Adrenal gland (tissue), 12 donors: ENCODE measurements around the gene COPE. TPM values are rescaled to one million over a fixed set of nuclear protein-coding genes. Genes with fewer than 3 reads are reported as not detected.

Source experiments
- DNase-seq, 7 donors: peaks; one replicate each; pipeline ENCODE4 v3.0.0-alpha.2; 2019 to 2020
- H3K27ac ChIP-seq, 5 donors: fragments of 200-600 bp; sonication (generic) in 4 of 5; 1 replicate in 3 of 5; 2 replicates in 2 of 5; pipeline versions ENCODE4 v1.5.1 to v1.8.0; 2016 to 2020; ENCODE audit warnings: mild to moderate bottlenecking in 1 of 5
- H3K27me3 ChIP-seq: fragments of 200-600 bp; 2 replicates; pipeline ENCODE4 v1.8.0; 2021
- H3K36me3 ChIP-seq, 2 donors: fragments of 200-600 bp; replicated peaks in 1 of 2; 1 replicate in 1 of 2; 2 replicates in 1 of 2; pipeline versions ENCODE4 v1.5.1 to v1.8.0; 2018 to 2022
- H3K4me1 ChIP-seq, 2 donors: fragments of 200-600 bp; replicated peaks in 1 of 2; 1 replicate in 1 of 2; 2 replicates in 1 of 2; pipeline versions ENCODE4 v1.5.1 to v1.8.0; 2018 to 2021
- H3K4me3 ChIP-seq, 4 donors: fragments of 200-600 bp; sonication (generic) in 3 of 4; one replicate each; pipeline ENCODE4 v1.5.1; 2016 to 2018
- H3K9me3 ChIP-seq, 3 donors: fragments of 200-600 bp; sonication (generic) in 1 of 3; replicated peaks in 1 of 3; 1 replicate in 2 of 3; 2 replicates in 1 of 3; pipeline versions ENCODE4 v1.5.1 to v1.8.0; 2016 to 2021
- POLR2A ChIP-seq, 2 donors: fragments of 450-650 bp; IDR thresholded peaks; one replicate each; pipeline ENCODE4 v1.6.1; 2017; ENCODE audit warnings: antibody characterized with exemption in 2 of 2, mild to moderate bottlenecking in 2 of 2, moderate library complexity in 1 of 2
- WGBS, 4 donors: extraction: QIAGEN DNeasy Blood & Tissue Kit in 2 of 4; methylation state at CpG; one replicate each; pipeline versions ENCODE4 v1.1.5 to v1.1.7; 2013 to 2017; 5-methylcytosine and 5-hydroxymethylcytosine counted together
- intact Hi-C, 2 donors: fragments of 100-400 bp; cut with DNase I; formaldehyde crosslinking; loops; one replicate each; pipeline versions ENCODE4 v1.14.1 to v1.15.0; 2022 to 2023
- polyA plus RNA-seq, 3 donors: library from polyadenylated mRNA; stranded (reverse); fragments of 200-250 nt in 2 of 3; fragments of 350-450 nt in 1 of 3; fragmentation: Illumina TruSeq in 1 of 3; extraction: RNeasy Lipid Tissue Mini Kit (QIAGEN cat#74804) in 1 of 3; gene quantifications; one replicate each; pipeline ENCODE4 v1.2.3, GENCODE V29; 2013 to 2014
- total RNA-seq, 9 donors: library from RNA; depleted of rRNA in 4 of 9; stranded (reverse); fragments of >200 nt in 4 of 9; fragments of 120-200 nt in 1 of 9; fragmentation: NEBNext Ultra II Directional in 1 of 9; extraction: Animal tissue kit (Norgen Biotek cat#: 25700) in 1 of 9; gene quantifications; one replicate each; pipeline versions ENCODE4 v1.1.0 to v1.2.4, GENCODE V29; 2013 to 2023
- TF ChIP-seq, protein P1 (sequence below), 6 experiments: fragments of 450-650 bp in 4 of 6; fragments of 200-600 bp in 2 of 6; sonication (generic) in 1 of 6; IDR thresholded peaks; 1 replicate in 5 of 6; 2 replicates in 1 of 6; pipeline versions ENCODE4 v1.5.1 to v1.8.0; 2016 to 2021; ENCODE audit warnings: antibody characterized with exemption in 6 of 6, mild to moderate bottlenecking in 2 of 6, moderate library complexity in 1 of 6
- donor health status: healthy with polysubstance abuse.
- donor health status: Bipolar disorder and iron deficiency.
- donor health status: DM: yes; HTN: yes; CAD: no.
- donor health status: DM: no; HTN: no; CAD: no.
- donor health status: DM: no; HTN: no; CAD: no.
- donor health status: DM: yes; HTN: yes; CAD: no.

The COPE gene
- total and polyA plus RNA-seq, 12 donors: 45.1 to 400 (median 298) TPM

DNA sequence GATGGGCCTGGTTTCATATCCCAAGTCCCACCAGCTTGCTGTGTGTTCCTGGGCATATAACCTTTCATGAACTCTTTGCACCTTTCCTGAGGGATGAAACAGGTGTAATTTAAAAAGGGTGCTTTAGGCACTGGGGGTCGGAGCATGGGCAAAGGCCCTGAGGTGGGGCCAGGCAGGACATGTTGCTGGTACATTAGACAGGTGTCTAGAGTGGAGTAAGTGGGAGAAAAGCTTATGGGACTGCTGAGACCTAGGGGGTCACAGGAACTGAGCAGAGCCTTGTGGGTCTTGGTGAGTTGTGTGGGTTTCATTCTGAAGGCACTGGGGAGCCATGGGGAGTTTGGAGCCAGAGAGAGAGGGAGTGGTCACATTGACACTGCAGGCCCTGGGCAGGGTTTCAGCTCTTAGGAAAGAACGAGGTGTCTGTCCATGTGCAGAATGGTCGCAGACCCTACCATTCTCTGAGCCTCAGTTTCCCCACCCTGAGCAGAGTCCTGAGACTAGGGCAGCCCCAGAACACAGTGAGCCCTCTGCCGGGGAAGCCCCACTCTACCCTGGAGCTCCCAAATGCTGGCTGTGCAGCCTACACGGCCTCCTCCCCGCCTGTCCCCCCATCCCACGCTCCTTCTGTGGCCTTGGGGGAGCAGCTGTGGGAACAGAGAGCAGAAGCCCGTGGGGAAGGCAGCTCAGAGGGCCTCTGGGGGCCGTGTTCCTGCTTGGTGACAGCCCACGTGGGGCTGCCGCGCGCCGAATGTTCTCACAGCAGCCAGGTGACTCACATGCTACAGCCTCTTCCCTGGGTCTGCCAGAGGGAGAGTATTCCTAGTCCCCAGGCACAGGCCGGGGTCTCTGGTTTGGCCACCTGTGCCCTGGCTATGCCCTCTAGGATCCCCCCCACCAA lies 29.1 kb upstream of the COPE start:
- intact Hi-C loops: no loop called here
- DNase-seq: peak in 3 of 7 donors; percentile 32 to 58 (median 46)
- H3K27ac ChIP-seq: no peak overlapping the region
- no peaks in the 10 kb centered on the region for H3K27me3 ChIP-seq
- no peak overlapping the region for H3K4me3 ChIP-seq
- no peaks in the 10 kb centered on the region for H3K4me1 ChIP-seq
- H3K9me3 ChIP-seq: no peaks in the 10 kb centered on the region
- no peaks in the 10 kb centered on the region for H3K36me3 ChIP-seq
- 53 to 71% (median 61%) methylated on average over 10 to 15 of the region's 15 CpGs for WGBS, 4 donors
- TF ChIP-seq, protein P1, sequence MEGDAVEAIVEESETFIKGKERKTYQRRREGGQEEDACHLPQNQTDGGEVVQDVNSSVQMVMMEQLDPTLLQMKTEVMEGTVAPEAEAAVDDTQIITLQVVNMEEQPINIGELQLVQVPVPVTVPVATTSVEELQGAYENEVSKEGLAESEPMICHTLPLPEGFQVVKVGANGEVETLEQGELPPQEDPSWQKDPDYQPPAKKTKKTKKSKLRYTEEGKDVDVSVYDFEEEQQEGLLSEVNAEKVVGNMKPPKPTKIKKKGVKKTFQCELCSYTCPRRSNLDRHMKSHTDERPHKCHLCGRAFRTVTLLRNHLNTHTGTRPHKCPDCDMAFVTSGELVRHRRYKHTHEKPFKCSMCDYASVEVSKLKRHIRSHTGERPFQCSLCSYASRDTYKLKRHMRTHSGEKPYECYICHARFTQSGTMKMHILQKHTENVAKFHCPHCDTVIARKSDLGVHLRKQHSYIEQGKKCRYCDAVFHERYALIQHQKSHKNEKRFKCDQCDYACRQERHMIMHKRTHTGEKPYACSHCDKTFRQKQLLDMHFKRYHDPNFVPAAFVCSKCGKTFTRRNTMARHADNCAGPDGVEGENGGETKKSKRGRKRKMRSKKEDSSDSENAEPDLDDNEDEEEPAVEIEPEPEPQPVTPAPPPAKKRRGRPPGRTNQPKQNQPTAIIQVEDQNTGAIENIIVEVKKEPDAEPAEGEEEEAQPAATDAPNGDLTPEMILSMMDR (IDR thresholded peaks at IDR 0.05): no peak
- TF ChIP-seq POLR2A (IDR thresholded peaks at IDR 0.05): no peak

- no peak for DNase-seq
- intact Hi-C loops: no loop called here
- Histone ChIP-seq H3K27ac (no peak overlapping the region), H3K36me3 (no peaks in the 10 kb centered on the region), H3K9me3 (no peaks in the 10 kb centered on the region), H3K4me1 (peaks cover 0 to under 1% of the 10 kb centered on the region in 2 donors), H3K4me3 (no peak overlapping the region), H3K27me3 (no peaks in the 10 kb centered on the region)
- TF ChIP-seq, protein P1 (IDR thresholded peaks at IDR 0.05): no peak
- no peak for TF ChIP-seq POLR2A (IDR thresholded peaks at IDR 0.05)
- 53 to 72% (median 60%) methylated on average over 4 to 14 of the region's 14 CpGs for whole genome bisulfite sequencing, 4 donors
These were observed 27.7 kb upstream of the COPE start for GRCh38 chr19:18946918-18947317.

GRCh38 chr19:18946335-18946734 lies 27.1 kb upstream of the COPE start:
- no peaks in the 10 kb centered on the region for H3K36me3 ChIP-seq
- TF ChIP-seq, protein P1 (IDR thresholded peaks at IDR 0.05): no peak
- no peak overlapping the region for H3K27ac ChIP-seq
- intact Hi-C loops: no loop called here
- H3K4me1 ChIP-seq: peaks cover 0 to 6% of the 10 kb centered on the region in 2 donors
- no peaks in the 10 kb centered on the region for H3K9me3 ChIP-seq
- no peak for DNase-seq
- H3K4me3 ChIP-seq: no peak overlapping the region
- H3K27me3 ChIP-seq: no peaks in the 10 kb centered on the region

- DNase-seq: no peak
- 86 to 92% (median 88%) methylated on average over 8 to 9 of the region's 9 CpGs for WGBS, 4 donors
These were observed 26.1 kb upstream of the COPE start for GRCh38 chr19:18945297-18945696.

More at GRCh38 chr19:18945297-18945696, 26.1 kb upstream of the COPE start:
- Histone ChIP-seq H3K27ac (no peak overlapping the region), H3K9me3 (no peaks in the 10 kb centered on the region), H3K27me3 (no peaks in the 10 kb centered on the region), H3K36me3 (no peaks in the 10 kb centered on the region), H3K4me3 (no peak overlapping the region), H3K4me1 (peaks cover 0 to 6% of the 10 kb centered on the region in 2 donors)
- TF ChIP-seq, protein P1 (IDR thresholded peaks at IDR 0.05): no peak
- no peak for TF ChIP-seq POLR2A (IDR thresholded peaks at IDR 0.05)
- intact Hi-C loops: no loop called here
